Fibroblast of lung (primary cell): ENCODE measurements around the gene RHPN2.
"Not testable (repeated sequence)": the region's sequence is repeated elsewhere in the genome, so short reads cannot be mapped to it uniquely, and the experiment has no call there.

ENCODE experiments used
- CTCF ChIP-seq, 2 donors: IDR thresholded peaks in 1 of 2; conservative IDR thresholded peaks in 1 of 2; 1 replicate in 1 of 2; 2 replicates in 1 of 2; pipeline ENCODE4 v1.5.1; 2011 to 2012; ENCODE audit warnings: low read length in 2 of 2, control low read depth in 1 of 2, inconsistent platforms in 1 of 2, low read depth in 1 of 2, mild to moderate bottlenecking in 1 of 2
- EZH2 ChIP-seq: IDR thresholded peaks from 2 replicates; pipeline ENCODE4 v1.5.1; 2012; ENCODE audit warnings: low read length, control low read depth, mild to moderate bottlenecking; ENCODE audit errors: missing control alignments

- TF ChIP-seq CTCF (conservative IDR thresholded peaks at IDR 0.05 in 1 of 2, IDR thresholded peaks at IDR 0.05 in 1 of 2; ENCODE audit: low read depth in 1 of 2, low read length in 2 of 2); EZH2: not testable (repeated sequence)
Measured at GRCh38 chr19:32982488-32982887, 82.2 kb downstream of the RHPN2 start.
